SIG-M5 (cell line): ENCODE measurements around the gene CDC45.
"Not testable (repeated sequence)": the region's sequence is repeated elsewhere in the genome, so short reads cannot be mapped to it uniquely, and the experiment has no call there.

Experiments used
- DNase-seq: peaks from one replicate; lab custom pipeline; 2025; lab: John Stamatoyannopoulos, UW

The CDC45 gene

GRCh38 chr22:19530751-19531150 is 51.0 kb downstream of the CDC45 start:
- no peak for DNase-seq

GRCh38 chr22:19531327-19531726 is 51.6 kb downstream of the CDC45 start:
- DNase-seq = not testable (repeated sequence)

- DNase-seq = no peak
Measured at GRCh38 chr22:19533049-19533626, 53.4 kb downstream of the CDC45 start.

- DNase-seq = no peak
Measured at GRCh38 chr22:19533857-19534256, 54.1 kb downstream of the CDC45 start.

GRCh38 chr22:19535001-19535400 is 55.3 kb downstream of the CDC45 start:
- DNase-seq = no peak

GRCh38 chr22:19536564-19536963 is 56.8 kb downstream of the CDC45 start:
- DNase-seq = no peak

GRCh38 chr22:19537941-19538488 is 58.3 kb downstream of the CDC45 start:
- no peak for DNase-seq

- no peak for DNase-seq
Measured at GRCh38 chr22:19540394-19540793, 60.7 kb downstream of the CDC45 start.

GRCh38 chr22:19543970-19544708 is 64.4 kb downstream of the CDC45 start:
- DNase-seq = no peak

GRCh38 chr22:19545935-19546207 is 66.2 kb downstream of the CDC45 start:
- no peak for DNase-seq

- DNase-seq = peak; percentile 26
Measured at GRCh38 chr22:19546680-19547079, 67.0 kb downstream of the CDC45 start.

GRCh38 chr22:19547620-19548019 is 67.9 kb downstream of the CDC45 start:
- DNase-seq = no peak

GRCh38 chr22:19548427-19548826 is 68.7 kb downstream of the CDC45 start:
- not testable (repeated sequence) for DNase-seq

GRCh38 chr22:19548964-19549363 is 69.2 kb downstream of the CDC45 start:
- no peak for DNase-seq

GRCh38 chr22:19549428-19549827 is 69.7 kb downstream of the CDC45 start:
- DNase-seq = no peak

GRCh38 chr22:19550382-19550781 is 70.7 kb downstream of the CDC45 start:
- no peak for DNase-seq

GRCh38 chr22:19553201-19553600 is 73.5 kb downstream of the CDC45 start:
- DNase-seq = no peak

- DNase-seq = no peak
Measured at GRCh38 chr22:19554834-19555404, 75.2 kb downstream of the CDC45 start.

- DNase-seq = no peak
Measured at GRCh38 chr22:19555651-19556050, 75.9 kb downstream of the CDC45 start.

GRCh38 chr22:19556963-19557545 is 77.3 kb downstream of the CDC45 start:
- no peak for DNase-seq

GRCh38 chr22:19559324-19559811 is 79.6 kb downstream of the CDC45 start:
- DNase-seq = no peak

- DNase-seq = no peak
Measured at GRCh38 chr22:19559956-19560355, 80.2 kb downstream of the CDC45 start.
